Upper lobe of right lung (tissue), 1 donor: ENCODE data around the gene FCRLB. TPM values are rescaled to one million over a fixed set of nuclear protein-coding genes. Genes with fewer than 3 reads are reported as not detected.

ENCODE experiments used
- ATAC-seq: fragments of 200-7000 bp; cut with Tn5 transposase; one replicate; pipeline ENCODE4 v1.9.1; 2020; ENCODE audit warnings: mild to moderate bottlenecking, moderate library complexity
- DNase-seq: peaks from one replicate; pipeline ENCODE4 v3.0.0-alpha.2; 2020
- H3K27ac ChIP-seq: fragments of 200-600 bp; one replicate; pipeline ENCODE4 v1.8.0; 2022
- H3K27me3 ChIP-seq: fragments of 200-600 bp; one replicate; pipeline ENCODE4 v1.8.0; 2022; ENCODE audit warnings: mild to moderate bottlenecking
- H3K36me3 ChIP-seq: fragments of 200-600 bp; one replicate; pipeline ENCODE4 v1.8.0; 2022
- H3K4me1 ChIP-seq: fragments of 200-600 bp; one replicate; pipeline ENCODE4 v1.8.0; 2022
- H3K4me3 ChIP-seq: fragments of 200-600 bp; one replicate; pipeline ENCODE4 v1.8.0; 2022; ENCODE audit warnings: mild to moderate bottlenecking
- H3K9me3 ChIP-seq: fragments of 200-600 bp; one replicate; pipeline ENCODE4 v1.8.0; 2022
- CTCF ChIP-seq: fragments of 200-600 bp; IDR thresholded peaks from one replicate; pipeline ENCODE4 v1.8.0; 2022; ENCODE audit warnings: antibody characterized with exemption
- intact Hi-C: fragments of 100-400 bp; cut with DNase I; formaldehyde crosslinking; loops from one replicate; pipeline ENCODE4 v1.11.0; 2022
- total RNA-seq: library from RNA; stranded (reverse); fragmentation: NEBNext Ultra II Directional; extraction: Animal tissue kit (Norgen Biotek cat#: 25700); gene quantifications from one replicate; pipeline ENCODE4 v1.2.1, GENCODE V29; 2021
- donor health status: DM: no; HTN: yes; CAD: no; lungs with severe emphysema.

FCRLB gene
- total RNA-seq, 1 donor from 2014 or later: 2.0 TPM

- intact Hi-C loops: loop anchor here (10.0 kb wide), 1 partner anchor 256 kb away; no protein-coding TSS in a partner anchor
Measured at GRCh38 chr1:161740921-161741320, 19.6 kb downstream of the FCRLB start.

GRCh38 chr1:161743231-161743630, 21.9 kb downstream of the FCRLB start:
- no peak overlapping the region for H3K27ac ChIP-seq
- intact Hi-C loops: loop anchor here (10.0 kb wide), 1 partner anchor 258 kb away; no protein-coding TSS in a partner anchor
- no peak overlapping the region for H3K4me3 ChIP-seq
- no peaks in the 10 kb centered on the region for H3K9me3 ChIP-seq
- H3K36me3 ChIP-seq: no peaks in the 10 kb centered on the region
- H3K4me1 ChIP-seq: peaks cover 21% of the 10 kb centered on the region
- DNase-seq (no peak), ATAC-seq (no peak)
- no peak for TF ChIP-seq CTCF
- H3K27me3 ChIP-seq: no peaks in the 10 kb centered on the region

More at GRCh38 chr1:161740921-161741320, 19.6 kb downstream of the FCRLB start:
- ATAC-seq: no peak
- TF ChIP-seq CTCF: no peak
- DNase-seq: no peak
- H3K27me3 ChIP-seq: no peaks in the 10 kb centered on the region
- H3K9me3 ChIP-seq: no peaks in the 10 kb centered on the region
- H3K27ac ChIP-seq: no peak overlapping the region
- no peak overlapping the region for H3K4me3 ChIP-seq
- H3K4me1 ChIP-seq: peaks cover 21% of the 10 kb centered on the region
- no peaks in the 10 kb centered on the region for H3K36me3 ChIP-seq

- ATAC-seq (no peak), DNase-seq (no peak)
- H3K27me3 ChIP-seq: no peaks in the 10 kb centered on the region
- H3K36me3 ChIP-seq: peaks cover 14% of the 10 kb centered on the region
- no peak for TF ChIP-seq CTCF
- no peaks in the 10 kb centered on the region for H3K9me3 ChIP-seq
- no peak overlapping the region for H3K4me3 ChIP-seq
- H3K4me1 ChIP-seq: peaks cover 12% of the 10 kb centered on the region
- intact Hi-C loops: loop anchor here (10.0 kb wide), 1 partner anchor 263 kb away; no protein-coding TSS in a partner anchor
- no peak overlapping the region for H3K27ac ChIP-seq
Measured at GRCh38 chr1:161747801-161748200, 26.5 kb downstream of the FCRLB start.

DNA sequence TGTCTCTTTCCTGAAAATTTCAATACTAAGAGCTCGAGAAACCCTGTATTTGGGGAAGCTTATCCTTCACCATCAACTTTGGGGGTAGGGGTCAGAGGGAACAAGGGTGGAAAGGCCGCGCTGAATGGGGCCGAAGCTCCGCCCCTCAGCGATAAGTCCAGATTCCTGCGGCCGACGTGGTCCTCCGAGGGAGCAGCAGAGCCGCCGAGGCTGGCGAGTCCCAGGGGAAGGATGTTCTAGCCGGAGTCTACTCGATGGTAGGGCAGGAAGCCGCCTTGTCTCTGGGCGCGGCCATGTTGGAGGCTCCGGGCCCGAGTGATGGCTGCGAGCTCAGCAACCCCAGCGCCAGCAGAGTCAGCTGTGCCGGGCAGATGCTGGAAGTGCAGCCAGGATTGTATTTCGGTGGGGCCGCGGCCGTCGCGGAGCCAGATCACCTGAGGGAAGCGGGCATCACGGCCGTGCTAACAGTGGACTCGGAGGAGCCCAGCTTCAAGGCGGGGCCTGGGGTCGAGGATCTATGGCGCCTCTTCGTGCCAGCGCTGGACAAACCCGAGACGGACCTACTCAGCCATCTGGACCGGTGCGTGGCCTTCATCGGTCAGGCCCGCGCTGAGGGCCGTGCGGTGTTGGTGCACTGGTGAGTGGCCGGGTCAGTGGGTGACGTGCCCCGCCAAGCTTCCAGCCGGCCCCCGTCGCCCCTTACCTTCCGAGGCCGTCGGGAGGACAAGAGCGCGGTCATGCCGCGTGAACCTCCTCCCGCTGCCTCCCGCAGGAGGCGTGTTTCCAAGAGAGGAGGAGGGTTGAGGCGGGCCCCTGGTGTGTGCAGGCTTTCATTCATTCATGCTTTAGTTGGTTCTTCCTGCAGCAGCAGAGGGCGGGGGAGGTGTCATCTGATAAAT, 28.4 kb downstream of the FCRLB start, which contains the start of gene DUSP12:
Gene DUSP12 (plus strand): TSS at position 278 of the 899 bp plus-strand sequence. CDS start 16 bp downstream, at position 294.
- Histone ChIP-seq H3K4me1 (peaks cover 12% of the 10 kb centered on the region), H3K4me3 (peak within 1 kb of the TSS; percentile 89), H3K27me3 (no peaks in the 10 kb centered on the region), H3K9me3 (no peaks in the 10 kb centered on the region), H3K27ac (peak within 1 kb of the TSS; percentile 89), H3K36me3 (peaks cover 33% of the 10 kb centered on the region)
- peak; percentile 96 for DNase-seq
- no peak for TF ChIP-seq CTCF
- intact Hi-C loops: loop anchor here (10.0 kb wide), 1 partner anchor 265 kb away; no protein-coding TSS in a partner anchor
- peak; percentile 99 for ATAC-seq

DNA sequence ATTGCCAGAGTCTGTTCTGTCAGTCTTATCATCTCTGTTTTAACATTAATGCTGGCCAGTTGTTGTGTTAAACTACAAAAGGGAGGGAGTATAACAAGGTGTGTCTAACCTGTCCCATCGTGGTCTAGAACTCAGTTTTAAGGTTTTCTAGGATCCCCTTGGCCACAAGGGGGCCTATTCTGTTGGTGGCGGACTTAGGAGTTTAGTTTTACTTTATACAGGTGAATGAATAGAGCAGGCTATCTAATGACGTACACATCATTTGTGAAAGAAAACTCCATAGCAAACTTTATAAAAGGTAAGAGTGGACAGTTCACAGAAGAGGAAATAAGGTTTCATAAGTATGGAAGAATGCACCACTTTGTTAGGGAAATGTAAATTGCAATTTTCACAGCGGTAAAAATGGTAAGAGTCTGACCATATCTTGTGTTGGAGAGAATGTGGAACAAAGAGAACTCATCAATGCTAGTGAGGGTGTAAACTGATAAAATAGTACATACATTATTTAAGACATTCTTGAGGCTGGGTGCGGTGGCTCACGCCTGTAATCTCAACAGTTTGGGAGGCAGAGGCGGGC, 42.3 kb downstream of the FCRLB start:
- Histone ChIP-seq H3K9me3 (no peaks in the 10 kb centered on the region), H3K36me3 (peaks cover 4% of the 10 kb centered on the region), H3K4me1 (peaks cover 15% of the 10 kb centered on the region), H3K4me3 (no peak overlapping the region), H3K27ac (no peak overlapping the region), H3K27me3 (no peaks in the 10 kb centered on the region)
- ATAC-seq (no peak), DNase-seq (no peak)
- peak; percentile 56 for TF ChIP-seq CTCF
- intact Hi-C loops: no loop called here
